HL-60 (cell line): ENCODE data around the gene TOGARAM2.

Source experiments
- CTCF ChIP-seq: IDR thresholded peaks from one replicate; pipeline ENCODE4 v1.5.1; 2011; ENCODE audit warnings: low read length, control low read depth, inconsistent platforms; ENCODE audit not compliant: insufficient read depth
- GABPA ChIP-seq: IDR thresholded peaks from 2 replicates; pipeline ENCODE4 v1.6.1; 2012; ENCODE audit warnings: low read depth
- POLR2AphosphoS5 ChIP-seq: IDR thresholded peaks from 2 replicates; pipeline ENCODE4 v1.6.1; 2012; ENCODE audit warnings: low read depth
- REST ChIP-seq: IDR thresholded peaks from 2 replicates; pipeline ENCODE4 v1.6.1; 2012; ENCODE audit warnings: low read depth; ENCODE audit not compliant: insufficient replicate concordance
- SPI1 ChIP-seq: IDR thresholded peaks from 2 replicates; pipeline ENCODE4 v1.6.1; 2012; ENCODE audit warnings: low read depth, mild to moderate bottlenecking, borderline replicate concordance

GRCh38 chr2:29072971-29073725, 92.0 kb downstream of the TOGARAM2 start:
- TF ChIP-seq CTCF: no peak
- TF ChIP-seq POLR2AphosphoS5: no peak
- no peak for TF ChIP-seq REST
- no peak for TF ChIP-seq GABPA
- no peak for TF ChIP-seq SPI1
